H1 (cell line): Measurements from ENCODE around the gene SLC39A11. TPM values are rescaled to one million over a fixed set of nuclear protein-coding genes. Genes with fewer than 3 reads are reported as not detected.

Experiments
- BCL11A ChIP-seq, 2 experiments: IDR thresholded peaks; one replicate each; pipeline ENCODE4 v1.6.1; 2011; ENCODE audit warnings: low read depth in 2 of 2, low read length in 2 of 2, mild to moderate bottlenecking in 2 of 2
- CBX5 ChIP-seq: fragments of 300-800, 300-1000 bp; sonication (generic); IDR thresholded peaks from 2 replicates; pipeline ENCODE4 v1.7.1; 2016; ENCODE audit warnings: antibody characterized with exemption, low read length, low read depth
- POLR2AphosphoS5 ChIP-seq: IDR thresholded peaks from 2 replicates; pipeline ENCODE4 v1.6.1; 2011; ENCODE audit warnings: low read depth, low read length
- TAF1 ChIP-seq: IDR thresholded peaks from 2 replicates; pipeline ENCODE4 v1.6.1; 2011; ENCODE audit warnings: mild to moderate bottlenecking, low read depth, low read length
- TEAD4 ChIP-seq: IDR thresholded peaks from 2 replicates; pipeline ENCODE4 v1.6.1; 2012; ENCODE audit warnings: low read depth, low read length, inconsistent platforms, mixed read lengths
- USF2 ChIP-seq: IDR thresholded peaks from 2 replicates; pipeline ENCODE4 v1.6.1; 2011; ENCODE audit warnings: low read length, improper control_type of control experiment
- polyA plus RNA-seq, 7 experiments: library from polyadenylated mRNA; depleted of rRNA in 3 of 7; stranded (reverse) in 5 of 7; unstranded in 2 of 7; fragments of >200 nt in 5 of 7; fragments of 200-250 nt in 2 of 7; gene quantifications; 1 replicate in 5 of 7; 2 replicates in 1 of 7; 4 replicates in 1 of 7; pipeline versions ENCODE4 v1.2.1 to v1.2.3, GENCODE V29; 2011 to 2013; ENCODE audit warnings: missing spikeins in 2 of 7, mixed read lengths in 2 of 7
- total RNA-seq: library from RNA; stranded (reverse); fragmentation: NEBNext Ultra II Directional; extraction: Animal tissue kit (Norgen Biotek cat#: 25700); gene quantifications from 2 replicates; pipeline ENCODE4 v1.2.1, GENCODE V29; 2021

SLC39A11 gene
- total and polyA plus RNA-seq, 2 of the 8 experiments (the other 6 are each of a cell fraction or from before 2014, with no cell fraction given) = 12.2 to 19.6 TPM

- TF ChIP-seq USF2 (no peak), CBX5 (no peak), TAF1 (no peak), TEAD4 (no peak), POLR2AphosphoS5 (no peak), BCL11A (IDR thresholded peaks at IDR 0.05; ENCODE audit: low read depth in 2 of 2, low read length in 2 of 2) (no peak)
These were observed 61.0 kb downstream of the SLC39A11 start (continued) for GRCh38 chr17:73031472-73031871.
